Liver (tissue), 9 donors: ENCODE results near the gene ZMYM2. TPM values are rescaled to one million over a fixed set of nuclear protein-coding genes. Genes with fewer than 3 reads are reported as not detected.

ENCODE experiments used
- DNase-seq: peaks from one replicate; pipeline ENCODE4 v3.0.0-alpha.2; 2017; ENCODE audit warnings: low spot score
- H3K27ac ChIP-seq, 2 donors: one replicate each; pipeline ENCODE4 v1.7.0; 2013; ENCODE audit warnings: inconsistent platforms in 2 of 2, low read length in 2 of 2, control low read depth in 1 of 2, low read depth in 1 of 2, mild to moderate bottlenecking in 1 of 2
- H3K27me3 ChIP-seq, 4 donors: one replicate each; pipeline versions ENCODE4 v1.6.1 to v1.7.0; 2013; ENCODE audit warnings: low read length in 3 of 4, inconsistent platforms in 1 of 4, mild to moderate bottlenecking in 1 of 4, moderate library complexity in 1 of 4; ENCODE audit not compliant: control insufficient read depth in 4 of 4, insufficient read depth in 4 of 4
- H3K36me3 ChIP-seq, 4 donors: one replicate each; pipeline versions ENCODE4 v1.6.1 to v1.7.0; 2013; ENCODE audit warnings: low read length in 3 of 4, mild to moderate bottlenecking in 3 of 4, low read depth in 1 of 4, moderate library complexity in 1 of 4; ENCODE audit not compliant: control insufficient read depth in 4 of 4, insufficient read depth in 3 of 4
- H3K4me1 ChIP-seq, 4 donors: one replicate each; pipeline versions ENCODE4 v1.6.1 to v1.7.0; 2013; ENCODE audit warnings: low read length in 3 of 4, mild to moderate bottlenecking in 3 of 4, moderate library complexity in 1 of 4; ENCODE audit not compliant: control insufficient read depth in 4 of 4, insufficient read depth in 4 of 4
- H3K4me3 ChIP-seq, 3 donors: one replicate each; pipeline versions ENCODE4 v1.6.1 to v1.7.0; 2013; ENCODE audit warnings: low read length in 3 of 3, control low read depth in 1 of 3, low read depth in 1 of 3, mild to moderate bottlenecking in 1 of 3
- H3K9ac ChIP-seq, 2 donors: one replicate each; pipeline ENCODE4 v1.7.0; 2013; ENCODE audit warnings: low read length in 2 of 2, mild to moderate bottlenecking in 2 of 2, moderate library complexity in 2 of 2, control low read depth in 1 of 2, low read depth in 1 of 2
- H3K9me3 ChIP-seq, 4 donors: one replicate each; pipeline versions ENCODE4 v1.6.1 to v1.7.0; 2013; ENCODE audit warnings: low read length in 3 of 4; ENCODE audit not compliant: control insufficient read depth in 4 of 4
- EGR1 ChIP-seq, 2 donors: IDR thresholded peaks; 2 replicates each; pipeline ENCODE4 v1.6.1; 2016 to 2018; ENCODE audit warnings: antibody characterized with exemption in 2 of 2, low read depth in 2 of 2
- FOXA1 ChIP-seq: IDR thresholded peaks from 2 replicates; pipeline ENCODE4 v1.6.1; 2016; ENCODE audit warnings: antibody characterized with exemption
- FOXA2 ChIP-seq: IDR thresholded peaks from 2 replicates; pipeline ENCODE4 v1.6.1; 2016; ENCODE audit warnings: antibody characterized with exemption
- GABPA ChIP-seq, 2 donors: IDR thresholded peaks in 1 of 2; conservative IDR thresholded peaks in 1 of 2; 2 replicates each; pipeline ENCODE4 v1.6.1; 2016; ENCODE audit warnings: antibody characterized with exemption in 2 of 2, mild to moderate bottlenecking in 1 of 2, moderate library complexity in 1 of 2
- HNF4A ChIP-seq, 2 donors: conservative IDR thresholded peaks; 2 replicates each; pipeline ENCODE4 v1.6.1; 2016; ENCODE audit warnings: antibody characterized with exemption in 2 of 2, mild to moderate bottlenecking in 2 of 2
- HNF4G ChIP-seq: IDR thresholded peaks from 2 replicates; pipeline ENCODE4 v1.6.1; 2016; ENCODE audit warnings: antibody characterized with exemption
- JUND ChIP-seq, 2 donors: IDR thresholded peaks; 2 replicates each; pipeline ENCODE4 v1.6.1; 2016; ENCODE audit warnings: antibody characterized with exemption in 2 of 2
- REST ChIP-seq: IDR thresholded peaks from 2 replicates; pipeline ENCODE4 v1.6.1; 2016; ENCODE audit warnings: antibody characterized with exemption, mild to moderate bottlenecking
- RXRA ChIP-seq, 2 donors: IDR thresholded peaks; 2 replicates each; pipeline ENCODE4 v1.6.1; 2017 to 2018; ENCODE audit warnings: antibody characterized with exemption in 2 of 2, mild to moderate bottlenecking in 1 of 2
- TAF1 ChIP-seq: conservative IDR thresholded peaks from 2 replicates; pipeline ENCODE4 v1.6.1; 2016; ENCODE audit warnings: antibody characterized with exemption, mild to moderate bottlenecking
- ZBTB33 ChIP-seq: IDR thresholded peaks from 2 replicates; pipeline ENCODE4 v1.6.1; 2016; ENCODE audit warnings: antibody characterized with exemption
- WGBS: extraction: QIAGEN DNeasy Blood & Tissue Kit; methylation state at CpG from one replicate; pipeline ENCODE4 v1.1.7; 2013; 5-methylcytosine and 5-hydroxymethylcytosine counted together
- polyA plus RNA-seq, 2 donors: library from polyadenylated mRNA; stranded (reverse) in 1 of 2; unstranded in 1 of 2; fragments of 200-250 nt in 1 of 2; fragments of >200 nt in 1 of 2; fragmentation: Nextera tagmentation in 1 of 2; extraction: Ambion mirVana in 1 of 2; gene quantifications; one replicate each; pipeline versions ENCODE4 v1.2.1 to v1.2.3, GENCODE V29; 2013 to 2015
- total RNA-seq, 2 donors: library from RNA; depleted of rRNA; stranded (reverse); fragments of >200 nt; gene quantifications; one replicate each; pipeline ENCODE4 v1.2.3, GENCODE V29; 2014
- TF ChIP-seq, protein P1 (sequence below): IDR thresholded peaks from 2 replicates; pipeline ENCODE4 v1.6.1; 2016; ENCODE audit warnings: antibody characterized with exemption
- TF ChIP-seq, protein P2 (sequence below): IDR thresholded peaks from 2 replicates; pipeline ENCODE4 v1.6.1; 2016; ENCODE audit warnings: antibody characterized with exemption
- TF ChIP-seq, protein P3 (sequence below): fragments of 150-350 bp; IDR thresholded peaks from 2 replicates; pipeline ENCODE4 v1.5.1; 2017; ENCODE audit warnings: improper control_type of control experiment, low read depth, low read length; ENCODE audit not compliant: missing input control
- donor health status: healthy.
- donor health status: healthy.
- donor health status: healthy.
- donor health status: healthy.
- donor health status: healthy.

Gene ZMYM2
- total and polyA plus RNA-seq, 4 donors, result 8.7 to 40.8 (median 18.5) TPM

DNA sequence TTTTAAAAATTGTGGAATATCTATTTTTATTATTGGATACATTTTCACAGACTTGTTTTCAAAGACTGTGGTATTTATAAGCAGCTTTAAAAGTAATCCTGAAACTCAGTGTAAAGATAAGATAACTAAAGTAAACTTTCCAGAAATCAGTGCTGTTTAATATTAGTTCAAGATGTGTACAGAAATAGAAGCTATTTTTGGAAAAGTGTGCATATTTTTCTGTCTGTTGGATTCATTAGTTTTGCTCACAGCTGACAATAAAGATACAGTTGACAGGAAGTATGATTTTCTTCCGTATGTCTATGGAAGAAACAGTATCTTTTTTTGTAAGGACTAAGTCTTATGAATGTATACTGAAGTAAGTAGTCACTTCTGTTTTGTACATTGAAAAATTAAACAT is 116.4 kb downstream of the ZMYM2 start:
- no peak for TF ChIP-seq FOXA2
- no peak for TF ChIP-seq RXRA (IDR thresholded peaks at IDR 0.05)
- TF ChIP-seq, protein P1, sequence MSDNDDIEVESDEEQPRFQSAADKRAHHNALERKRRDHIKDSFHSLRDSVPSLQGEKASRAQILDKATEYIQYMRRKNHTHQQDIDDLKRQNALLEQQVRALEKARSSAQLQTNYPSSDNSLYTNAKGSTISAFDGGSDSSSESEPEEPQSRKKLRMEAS, result no peak
- no peak for TF ChIP-seq HNF4A (conservative IDR thresholded peaks at IDR 0.05)
- no peak for TF ChIP-seq EGR1 (IDR thresholded peaks at IDR 0.05; ENCODE audit: low read depth in 2 of 2)
- no peak for TF ChIP-seq REST
- TF ChIP-seq, protein P2, sequence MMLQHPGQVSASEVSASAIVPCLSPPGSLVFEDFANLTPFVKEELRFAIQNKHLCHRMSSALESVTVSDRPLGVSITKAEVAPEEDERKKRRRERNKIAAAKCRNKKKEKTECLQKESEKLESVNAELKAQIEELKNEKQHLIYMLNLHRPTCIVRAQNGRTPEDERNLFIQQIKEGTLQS, result no peak
- TF ChIP-seq, protein P3, sequence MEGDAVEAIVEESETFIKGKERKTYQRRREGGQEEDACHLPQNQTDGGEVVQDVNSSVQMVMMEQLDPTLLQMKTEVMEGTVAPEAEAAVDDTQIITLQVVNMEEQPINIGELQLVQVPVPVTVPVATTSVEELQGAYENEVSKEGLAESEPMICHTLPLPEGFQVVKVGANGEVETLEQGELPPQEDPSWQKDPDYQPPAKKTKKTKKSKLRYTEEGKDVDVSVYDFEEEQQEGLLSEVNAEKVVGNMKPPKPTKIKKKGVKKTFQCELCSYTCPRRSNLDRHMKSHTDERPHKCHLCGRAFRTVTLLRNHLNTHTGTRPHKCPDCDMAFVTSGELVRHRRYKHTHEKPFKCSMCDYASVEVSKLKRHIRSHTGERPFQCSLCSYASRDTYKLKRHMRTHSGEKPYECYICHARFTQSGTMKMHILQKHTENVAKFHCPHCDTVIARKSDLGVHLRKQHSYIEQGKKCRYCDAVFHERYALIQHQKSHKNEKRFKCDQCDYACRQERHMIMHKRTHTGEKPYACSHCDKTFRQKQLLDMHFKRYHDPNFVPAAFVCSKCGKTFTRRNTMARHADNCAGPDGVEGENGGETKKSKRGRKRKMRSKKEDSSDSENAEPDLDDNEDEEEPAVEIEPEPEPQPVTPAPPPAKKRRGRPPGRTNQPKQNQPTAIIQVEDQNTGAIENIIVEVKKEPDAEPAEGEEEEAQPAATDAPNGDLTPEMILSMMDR, result no peak
- DNase-seq, result no peak
- peaks cover 6 to 17% (median 13%) of the 10 kb centered on the region in 4 donors for H3K36me3 ChIP-seq
- no peaks in the 10 kb centered on the region for H3K9me3 ChIP-seq
- no peaks in the 10 kb centered on the region for H3K4me1 ChIP-seq
- no peak overlapping the region for H3K4me3 ChIP-seq
- WGBS, result 83% methylated on average over 1 of the region's 1 CpG
- H3K9ac ChIP-seq, result no peak overlapping the region
- H3K27ac ChIP-seq, result no peak overlapping the region
- no peaks in the 10 kb centered on the region for H3K27me3 ChIP-seq

GRCh38 chr13:20077086-20077485 is 118.6 kb downstream of the ZMYM2 start:
- no peak for TF ChIP-seq HNF4G
- TF ChIP-seq ZBTB33, result no peak
- no peak for TF ChIP-seq TAF1
- TF ChIP-seq, protein P1, result no peak
- no peak for TF ChIP-seq FOXA1
- TF ChIP-seq GABPA (IDR thresholded peaks at IDR 0.05 in 1 of 2, conservative IDR thresholded peaks at IDR 0.05 in 1 of 2), result no peak
- no peak for TF ChIP-seq FOXA2
- TF ChIP-seq JUND (IDR thresholded peaks at IDR 0.05), result no peak
- H3K4me3 ChIP-seq, result no peak overlapping the region
- H3K9ac ChIP-seq, result no peak overlapping the region
- no peaks in the 10 kb centered on the region for H3K9me3 ChIP-seq
- H3K36me3 ChIP-seq, result peaks cover 2 to 15% (median 8%) of the 10 kb centered on the region in 4 donors
- H3K27me3 ChIP-seq, result no peaks in the 10 kb centered on the region
- H3K4me1 ChIP-seq, result no peaks in the 10 kb centered on the region
- no peak for DNase-seq
- WGBS, result 91% methylated on average over 2 of the region's 2 CpGs
- H3K27ac ChIP-seq, result no peak overlapping the region
